ENCODE data around the gene FIZ1. TPM values are rescaled to one million over a fixed set of nuclear protein-coding genes. Genes with fewer than 3 reads are reported as not detected.

FIZ1 gene
- total and polyA plus RNA-seq, 2 experiments from 2014 or later: 2.3 to 3.4 TPM

- in situ Hi-C loops (cut with MboI): no loop called here
- H3K9ac ChIP-seq: peak overlapping the region; percentile 91
- H3K4me3 ChIP-seq: peak overlapping the region; percentile 88
- no peak overlapping the region for H2AFZ ChIP-seq
- no peak for DNase-seq
- peaks cover 17% of the 10 kb centered on the region; the same call in 1 of the 2 replicates for H3K36me3 ChIP-seq (ENCODE audit: low read depth)
- H3K79me2 ChIP-seq (ENCODE audit: insufficient read depth): peaks cover 57% of the 10 kb centered on the region
- H3F3A ChIP-seq (ENCODE audit: insufficient read depth): peaks cover 11% of the 10 kb centered on the region
- TF ChIP-seq EZH2phosphoT487 (IDR thresholded peaks at IDR 0.05; ENCODE audit: insufficient read depth, low read depth): no peak
- no peak for TF ChIP-seq EZH2 (IDR thresholded peaks at IDR 0.05; ENCODE audit: insufficient read depth, poor library complexity, severe bottlenecking)
- H3K9me2 ChIP-seq (ENCODE audit: insufficient read depth): no peaks in the 10 kb centered on the region
- peak overlapping the region; percentile 80 for H3K27ac ChIP-seq
- H3K27me3 ChIP-seq (replicated peaks; ENCODE audit: insufficient read depth): no peaks in the 10 kb centered on the region
- H3K9me3 ChIP-seq (ENCODE audit: low read depth): no peaks in the 10 kb centered on the region
- H3K4me2 ChIP-seq (ENCODE audit: unreplicated experiment): peak overlapping the region; percentile 93
- WGBS, 2 experiments (ENCODE audit: low coverage in 1 of 2, low lambda C conversion rate in 2 of 2, missing lambda C conversion rate in 2 of 2): 22 to 26% methylated on average over 12 of the region's 12 CpGs
- H3K4me1 ChIP-seq (ENCODE audit: insufficient read depth): peaks cover 11% of the 10 kb centered on the region
- H4K20me1 ChIP-seq (ENCODE audit: insufficient read depth): peaks cover 4% of the 10 kb centered on the region; the same call in 1 of the 2 replicates
Observed at GRCh38 chr19:55606471-55606787, 7.1 kb upstream of the FIZ1 start.

GRCh38 chr19:55605637-55606470, 6.5 kb upstream of the FIZ1 start, which contains the start of gene ZNF865:
TSS of gene ZNF865 (plus strand) at chr19:55605647. CDS start at chr19:55613619, 7,972 bp downstream.
- Histone ChIP-seq H3K4me1 (ENCODE audit: insufficient read depth) (peaks cover 15% of the 10 kb centered on the region), H3K9me2 (ENCODE audit: insufficient read depth) (no peaks in the 10 kb centered on the region), H3K4me3 (peak within 1 kb of the TSS; percentile 88), H3K9me3 (ENCODE audit: low read depth) (no peaks in the 10 kb centered on the region), H2AFZ (peak within 1 kb of the TSS; percentile 84), H3K27ac (peak within 1 kb of the TSS; percentile 80), H3K36me3 (ENCODE audit: low read depth) (peaks cover 17% of the 10 kb centered on the region; the same call in 1 of the 2 replicates), H4K20me1 (ENCODE audit: insufficient read depth) (peaks cover 4% of the 10 kb centered on the region; the same call in 1 of the 2 replicates), H3K9ac (peak within 1 kb of the TSS; percentile 91), H3K79me2 (ENCODE audit: insufficient read depth) (peaks cover 57% of the 10 kb centered on the region), H3K4me2 (ENCODE audit: unreplicated experiment) (peak within 1 kb of the TSS; percentile 93), H3K27me3 (replicated peaks; ENCODE audit: insufficient read depth) (no peaks in the 10 kb centered on the region), H3F3A (ENCODE audit: insufficient read depth) (peaks cover 17% of the 10 kb centered on the region)
- 3 to 5% methylated on average over 15 to 32 of the region's 44 CpGs for WGBS, 2 experiments (ENCODE audit: low coverage in 1 of 2, low lambda C conversion rate in 2 of 2, missing lambda C conversion rate in 2 of 2)
- peak; percentile 91 for DNase-seq
- no peak for TF ChIP-seq EZH2phosphoT487 (IDR thresholded peaks at IDR 0.05; ENCODE audit: insufficient read depth, low read depth)
- no peak for TF ChIP-seq EZH2 (IDR thresholded peaks at IDR 0.05; ENCODE audit: insufficient read depth, poor library complexity, severe bottlenecking)
- in situ Hi-C loops (cut with MboI): no loop called here

DNA sequence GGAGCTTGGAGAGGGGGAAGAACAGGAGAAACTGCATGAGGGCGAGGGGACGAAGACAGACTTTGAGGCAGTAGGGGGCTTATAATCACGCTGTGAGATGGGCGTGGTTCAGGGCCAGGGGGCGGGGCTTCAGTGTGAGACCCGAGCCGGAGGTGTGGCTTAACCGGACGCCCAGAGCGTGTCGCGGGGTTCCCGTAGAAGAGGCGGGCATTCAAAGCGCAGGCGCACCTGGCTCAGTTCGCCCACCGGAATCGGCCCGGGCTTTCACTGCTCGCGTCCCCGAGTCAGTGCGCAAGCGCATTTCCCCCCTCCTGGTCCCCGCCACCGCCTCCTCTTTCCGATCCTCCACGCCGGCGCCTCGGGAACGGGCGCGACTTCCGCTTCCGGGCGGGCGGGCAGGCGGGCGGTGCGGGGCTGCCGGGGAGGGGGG, 5.9 kb upstream of the FIZ1 start:
- Histone ChIP-seq H3K27ac (peak overlapping the region; percentile 80), H3K9ac (peak overlapping the region; percentile 91), H3K4me2 (ENCODE audit: unreplicated experiment) (peak overlapping the region; percentile 91), H3K4me1 (ENCODE audit: insufficient read depth) (peaks cover 15% of the 10 kb centered on the region), H3K9me3 (ENCODE audit: low read depth) (no peaks in the 10 kb centered on the region), H3K4me3 (peak overlapping the region; percentile 88), H3K79me2 (ENCODE audit: insufficient read depth) (peaks cover 55% of the 10 kb centered on the region), H3K36me3 (ENCODE audit: low read depth) (peaks cover 13% of the 10 kb centered on the region; the same call in 1 of the 2 replicates), H3K27me3 (replicated peaks; ENCODE audit: insufficient read depth) (no peaks in the 10 kb centered on the region), H3F3A (ENCODE audit: insufficient read depth) (peaks cover 18% of the 10 kb centered on the region), H2AFZ (peak overlapping the region; percentile 84), H3K9me2 (ENCODE audit: insufficient read depth) (no peaks in the 10 kb centered on the region), H4K20me1 (ENCODE audit: insufficient read depth) (peaks cover 4% of the 10 kb centered on the region; the same call in 1 of the 2 replicates)
- 1% methylated on average over 17 to 28 of the region's 43 CpGs for WGBS, 2 experiments (ENCODE audit: low coverage in 1 of 2, low lambda C conversion rate in 2 of 2, missing lambda C conversion rate in 2 of 2)
- TF ChIP-seq EZH2 (IDR thresholded peaks at IDR 0.05; ENCODE audit: insufficient read depth, poor library complexity, severe bottlenecking): no peak
- TF ChIP-seq EZH2phosphoT487 (IDR thresholded peaks at IDR 0.05; ENCODE audit: insufficient read depth, low read depth): no peak
- in situ Hi-C loops (cut with MboI): no loop called here
- peak; percentile 99 for DNase-seq

DNA sequence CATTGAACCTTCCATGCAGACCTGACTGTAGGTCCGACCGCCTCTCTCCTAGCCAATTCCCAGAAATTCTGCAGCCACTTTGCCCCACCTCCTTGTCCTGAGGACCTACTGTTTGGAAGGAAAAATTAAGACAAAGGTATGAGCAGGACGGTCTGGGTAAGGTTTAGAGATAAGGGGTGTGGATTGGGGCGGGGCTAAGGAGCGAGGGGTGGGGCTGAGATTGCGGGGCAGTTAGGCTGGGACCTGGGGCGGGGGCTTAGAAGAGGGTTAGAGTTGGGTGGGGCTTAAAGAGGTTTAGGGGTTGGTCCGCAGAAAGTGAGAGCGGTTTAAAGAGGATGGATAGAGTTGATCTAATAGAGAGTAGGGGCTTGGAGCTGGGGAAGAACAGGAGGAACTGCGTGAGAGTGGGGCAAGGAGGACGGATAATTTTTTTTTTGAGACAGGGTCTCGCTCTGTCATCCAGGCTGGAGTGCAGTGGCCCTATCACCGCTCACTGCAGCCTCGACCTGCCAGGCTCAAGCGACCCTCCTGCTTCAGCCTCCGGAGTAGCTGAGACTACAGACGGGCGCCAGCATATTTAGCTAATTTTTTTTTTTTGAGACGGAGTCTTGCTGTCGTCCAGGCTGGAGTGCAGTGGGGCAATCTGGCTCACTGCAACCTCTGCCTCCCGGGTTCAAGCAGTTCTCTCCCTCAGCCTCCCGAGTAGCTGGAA, 4.4 kb upstream of the FIZ1 start:
- no peak for DNase-seq
- Histone ChIP-seq H3K9ac (no peak overlapping the region), H3K27ac (peak overlapping the region; percentile 80; the same call in 1 of the 2 replicates), H3K27me3 (replicated peaks; ENCODE audit: insufficient read depth) (no peaks in the 10 kb centered on the region), H2AFZ (no peak overlapping the region), H3K36me3 (ENCODE audit: low read depth) (no peaks in the 10 kb centered on the region), H3F3A (ENCODE audit: insufficient read depth) (peaks cover 18% of the 10 kb centered on the region), H4K20me1 (ENCODE audit: insufficient read depth) (peaks cover 4% of the 10 kb centered on the region; the same call in 1 of the 2 replicates), H3K4me3 (no peak overlapping the region), H3K79me2 (ENCODE audit: insufficient read depth) (peaks cover 40% of the 10 kb centered on the region), H3K9me3 (ENCODE audit: low read depth) (no peaks in the 10 kb centered on the region), H3K4me2 (ENCODE audit: unreplicated experiment) (no peak overlapping the region), H3K9me2 (ENCODE audit: insufficient read depth) (no peaks in the 10 kb centered on the region), H3K4me1 (ENCODE audit: insufficient read depth) (peaks cover 15% of the 10 kb centered on the region)
- 62 to 67% methylated on average over 21 to 22 of the region's 22 CpGs for WGBS, 2 experiments (ENCODE audit: low coverage in 1 of 2, low lambda C conversion rate in 2 of 2, missing lambda C conversion rate in 2 of 2)
- in situ Hi-C loops (cut with MboI): no loop called here
- TF ChIP-seq EZH2 (IDR thresholded peaks at IDR 0.05; ENCODE audit: insufficient read depth, poor library complexity, severe bottlenecking) (no peak), EZH2phosphoT487 (IDR thresholded peaks at IDR 0.05; ENCODE audit: insufficient read depth, low read depth) (no peak)

All from GM23248 (cell line).